NOMO-1 (cell line): ENCODE data around the gene PCYT2.

Experiments used
- DNase-seq, 2 experiments: peaks; one replicate each; lab custom pipeline; 2025; ENCODE audit not compliant: unreplicated experiment in 2 of 2; lab: John Stamatoyannopoulos, UW

Gene PCYT2

GRCh38 chr17:81944858-81945257, 33.7 kb upstream of the PCYT2 start:
- DNase-seq, result no peak

DNA sequence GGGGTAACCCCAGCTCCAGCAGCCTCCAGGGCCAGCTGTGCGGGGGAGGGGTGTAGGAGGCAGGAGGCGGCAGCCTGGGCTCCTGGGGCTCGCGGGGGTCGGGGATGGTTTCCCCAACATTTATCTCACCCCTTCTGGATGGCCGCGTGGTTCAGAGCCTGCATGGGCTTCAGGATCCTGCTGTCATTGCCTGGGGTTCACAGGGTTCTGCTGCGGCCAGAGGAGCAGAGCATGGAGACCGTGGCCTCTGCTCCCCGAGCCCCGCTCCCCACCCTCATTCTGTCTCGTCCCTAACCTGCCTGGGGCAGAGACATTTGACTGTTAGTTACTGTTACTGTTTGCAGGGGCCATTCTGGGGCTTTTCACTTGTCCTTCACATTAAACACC, 31.0 kb upstream of the PCYT2 start:
- no peak for DNase-seq

DNA sequence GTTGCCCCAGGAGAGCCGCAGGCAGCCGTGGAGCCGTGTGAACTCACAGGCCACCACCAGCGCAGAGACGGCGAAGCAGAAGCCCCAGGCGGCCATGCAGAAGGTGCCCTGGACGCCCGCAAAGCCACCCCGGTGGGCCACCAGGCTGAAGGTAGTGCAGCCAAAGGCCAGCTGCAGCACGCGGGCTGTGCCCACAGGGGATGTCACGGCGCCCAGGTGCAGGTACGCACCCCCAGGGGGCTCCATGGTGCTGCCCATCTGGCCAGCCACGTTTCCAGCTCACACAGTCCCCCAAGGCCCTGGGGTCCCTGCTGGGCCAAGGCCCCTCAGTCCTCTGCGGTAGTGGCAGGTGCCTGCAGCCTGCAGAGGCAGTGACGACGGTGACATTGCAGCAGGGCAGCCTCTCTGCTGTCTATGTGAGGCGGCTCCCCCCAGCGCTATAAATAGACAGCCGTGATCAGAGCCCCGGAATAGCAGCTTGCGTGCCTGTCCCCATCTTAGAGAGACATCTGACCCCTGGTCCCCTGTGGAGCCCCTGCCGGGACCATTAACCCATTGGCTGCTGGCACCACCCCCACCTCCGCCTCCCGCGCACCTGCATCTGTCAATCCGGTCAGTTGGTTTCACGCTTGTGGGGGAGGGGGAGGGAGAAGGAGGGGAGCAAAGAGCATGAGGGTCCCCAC, 30.4 kb upstream of the PCYT2 start:
- DNase-seq, result no peak

GRCh38 chr17:81940538-81941483, 29.6 kb upstream of the PCYT2 start:
- no peak for DNase-seq

DNA sequence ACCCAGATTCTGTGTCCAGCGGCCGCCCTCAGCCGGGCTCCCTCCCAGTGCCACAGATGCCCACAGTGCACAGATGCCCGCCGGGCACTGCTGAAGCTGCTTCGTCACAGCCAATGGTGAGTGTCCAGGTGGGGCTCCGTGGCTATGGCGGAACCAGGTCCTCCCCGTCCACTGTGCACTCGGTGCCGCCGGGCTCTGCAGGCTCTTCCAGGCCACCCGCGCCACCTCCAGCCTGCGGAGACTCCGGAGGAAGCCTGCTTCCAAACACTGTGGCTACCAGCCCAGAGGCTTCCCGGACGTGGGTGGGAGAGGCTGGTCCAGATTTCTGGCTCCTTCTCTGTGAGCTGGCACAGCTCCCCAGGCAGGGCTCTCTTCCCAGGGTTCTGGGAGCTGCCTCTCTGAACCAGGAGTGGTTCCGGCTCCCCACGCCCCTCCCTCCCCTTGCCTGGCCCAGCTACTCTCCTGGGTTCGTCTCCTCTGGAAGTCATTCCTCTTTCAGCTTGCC, 28.7 kb upstream of the PCYT2 start:
- DNase-seq, result no peak

GRCh38 chr17:81939218-81939617, 28.0 kb upstream of the PCYT2 start:
- no peak for DNase-seq

- no peak for DNase-seq
Observed at GRCh38 chr17:81935709-81936084, 24.5 kb upstream of the PCYT2 start.

GRCh38 chr17:81934850-81935708, 23.9 kb upstream of the PCYT2 start:
- DNase-seq, result no peak

GRCh38 chr17:81934098-81934757, 23.0 kb upstream of the PCYT2 start:
- no peak for DNase-seq

DNA sequence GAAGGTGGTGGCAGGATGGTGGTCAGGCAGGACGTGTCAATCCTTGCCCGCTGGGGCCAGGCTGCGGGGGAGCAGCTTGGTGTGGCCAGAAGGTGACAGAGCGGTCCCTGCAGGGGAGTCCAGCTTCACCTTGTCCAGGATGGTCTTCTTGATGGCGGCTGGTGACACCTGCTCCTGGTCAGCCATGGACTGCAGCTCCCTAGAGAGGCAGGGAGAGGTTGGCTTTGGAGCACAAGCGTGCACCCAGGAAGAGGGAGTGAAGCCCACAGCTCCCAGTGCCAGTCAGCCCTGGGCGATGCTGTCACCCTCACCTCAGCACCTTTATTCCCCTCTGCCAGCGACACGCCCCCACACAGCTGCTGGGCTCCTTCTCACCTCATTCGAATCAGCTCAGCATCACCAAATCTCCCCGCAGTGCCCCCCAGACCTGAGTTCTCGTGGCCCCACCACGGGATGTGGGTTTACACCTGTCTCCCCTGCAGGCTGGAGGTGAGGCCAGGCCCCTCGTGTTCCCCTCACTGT, 22.0 kb upstream of the PCYT2 start:
- DNase-seq, result no peak

- DNase-seq, result no peak
Observed at GRCh38 chr17:81932333-81932983, 21.3 kb upstream of the PCYT2 start.

DNA sequence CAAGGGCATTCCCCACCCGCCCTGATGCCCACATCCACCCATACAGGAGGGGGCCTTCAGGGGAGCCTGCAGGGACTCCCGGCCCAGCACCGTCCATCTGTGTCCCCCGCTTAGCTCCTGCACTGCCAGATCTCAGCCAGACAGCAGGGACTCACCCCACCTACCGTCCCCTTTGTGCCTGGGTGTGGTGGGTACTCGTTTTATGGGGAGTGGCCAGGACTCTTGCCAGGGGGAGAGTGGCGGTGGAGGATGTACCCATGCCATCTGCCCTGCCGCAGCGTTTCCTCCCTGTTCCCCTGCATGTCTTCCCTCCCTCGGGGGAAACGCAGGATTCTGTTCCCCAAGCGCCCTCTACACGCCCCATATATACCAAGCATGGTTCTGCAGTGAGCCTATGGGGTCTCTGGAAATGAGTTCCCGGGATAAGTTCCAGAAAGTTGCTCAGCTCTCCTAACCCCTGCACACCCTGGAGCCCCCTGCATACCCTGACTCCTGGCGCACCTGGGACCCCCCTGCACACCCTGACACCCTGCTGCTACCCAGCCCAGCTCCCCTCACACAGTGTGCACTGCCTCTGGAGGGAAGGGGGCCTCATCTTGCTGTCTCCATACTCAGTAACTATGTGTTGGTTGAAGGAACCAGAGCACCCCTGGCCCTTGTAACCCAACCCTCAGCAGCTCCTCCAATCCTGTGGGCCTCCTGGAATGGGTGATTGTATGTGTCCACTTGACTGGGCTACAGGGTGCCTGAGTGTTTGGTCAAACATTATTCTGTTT, 20.5 kb upstream of the PCYT2 start:
- no peak for DNase-seq

GRCh38 chr17:81931189-81931556, 20.0 kb upstream of the PCYT2 start:
- DNase-seq, result no peak

GRCh38 chr17:81930142-81931125, 19.2 kb upstream of the PCYT2 start:
- no peak for DNase-seq

DNA sequence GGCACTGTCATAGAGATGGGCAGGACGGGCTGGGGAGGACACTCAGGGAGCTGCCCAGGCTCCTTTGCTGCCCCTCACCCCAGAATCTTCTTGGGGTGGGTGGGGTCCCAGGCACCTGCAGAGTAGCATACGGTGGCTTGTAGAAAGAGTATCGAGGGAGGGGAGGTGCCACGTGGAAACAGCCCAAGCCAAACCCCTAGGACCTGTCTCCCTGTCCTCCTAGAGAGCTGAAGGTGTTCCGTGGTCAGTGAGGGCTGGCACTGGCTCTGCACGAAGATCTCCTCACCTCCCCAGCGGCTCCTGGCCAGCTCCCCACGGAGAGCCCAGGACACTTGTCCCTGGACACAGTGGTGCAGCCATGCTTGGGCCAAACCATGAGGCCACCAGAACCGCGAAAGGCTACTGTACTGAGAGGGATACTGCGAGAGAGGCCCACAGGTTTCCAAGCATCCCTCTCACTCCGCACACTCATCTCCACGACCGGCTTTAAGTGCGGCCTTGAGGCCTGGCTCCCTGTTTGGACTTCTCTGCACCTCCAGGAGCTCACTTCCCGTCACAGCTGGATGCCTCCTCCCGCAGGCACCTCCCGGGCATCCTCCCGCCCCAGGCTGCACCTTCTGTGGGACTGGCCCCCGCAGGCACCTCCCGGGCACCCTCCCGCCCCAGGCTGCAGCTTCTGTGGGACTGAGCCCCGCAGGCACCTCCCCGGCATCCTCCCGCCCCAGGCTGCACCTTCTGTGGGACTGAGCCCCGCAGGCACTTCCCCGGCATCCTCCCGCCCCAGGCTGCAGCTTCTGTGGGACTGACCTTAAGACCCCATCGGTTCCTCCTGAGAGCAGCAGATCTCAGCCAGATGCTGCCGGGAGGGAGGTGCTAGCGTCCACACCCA, 18.3 kb upstream of the PCYT2 start:
- DNase-seq, result no peak

GRCh38 chr17:81928544-81929252, 17.5 kb upstream of the PCYT2 start:
- DNase-seq, result no peak
